Lung (tissue), 12 donors: ENCODE results near the gene DDX51. TPM values are rescaled to one million over a fixed set of nuclear protein-coding genes. Genes with fewer than 3 reads are reported as not detected.

Experiments
- ATAC-seq: fragments of 200-7000 bp; cut with Tn5 transposase; one replicate; pipeline ENCODE4 v1.9.1; 2020; ENCODE audit warnings: moderate number of reproducible peaks; ENCODE audit not compliant: insufficient read depth, low FRiP score
- DNase-seq, 3 donors: peaks; one replicate each; pipeline ENCODE4 v3.0.0-alpha.2; 2013 to 2017
- H3K27ac ChIP-seq, 2 donors: one replicate each; pipeline ENCODE4 v1.5.1; 2013; ENCODE audit warnings: mild to moderate bottlenecking in 2 of 2, moderate library complexity in 2 of 2, control low read depth in 1 of 2, inconsistent platforms in 1 of 2, low read depth in 1 of 2, low read length in 1 of 2
- H3K27me3 ChIP-seq, 3 donors: one replicate each; pipeline ENCODE4 v1.5.1; 2013; ENCODE audit warnings: low read length in 2 of 3; ENCODE audit not compliant: control insufficient read depth in 3 of 3, insufficient read depth in 3 of 3
- H3K36me3 ChIP-seq, 4 donors: one replicate each; pipeline ENCODE4 v1.5.1; 2013; ENCODE audit warnings: low read length in 4 of 4, mild to moderate bottlenecking in 1 of 4, moderate library complexity in 1 of 4; ENCODE audit not compliant: control insufficient read depth in 4 of 4, insufficient read depth in 4 of 4
- H3K4me1 ChIP-seq, 5 donors: one replicate each; pipeline ENCODE4 v1.5.1; 2013; ENCODE audit warnings: low read length in 5 of 5, mild to moderate bottlenecking in 2 of 5, moderate library complexity in 1 of 5; ENCODE audit not compliant: control insufficient read depth in 5 of 5, insufficient read depth in 5 of 5
- H3K4me3 ChIP-seq: one replicate; pipeline ENCODE4 v1.5.1; 2013; ENCODE audit warnings: mild to moderate bottlenecking, control low read depth, moderate library complexity
- H3K9ac ChIP-seq, 2 donors: one replicate each; pipeline ENCODE4 v1.5.1; 2013; ENCODE audit warnings: low read length in 2 of 2, control low read depth in 1 of 2; ENCODE audit not compliant: insufficient read depth in 1 of 2
- H3K9me3 ChIP-seq, 4 donors: one replicate each; pipeline ENCODE4 v1.5.1; 2013; ENCODE audit warnings: low read length in 3 of 4, mild to moderate bottlenecking in 1 of 4, moderate library complexity in 1 of 4; ENCODE audit not compliant: control insufficient read depth in 4 of 4, insufficient read depth in 3 of 4
- WGBS, 2 donors: extraction: QIAGEN DNeasy Blood & Tissue Kit; methylation state at CpG; one replicate each; pipeline ENCODE4 v1.1.7; 2013; 5-methylcytosine and 5-hydroxymethylcytosine counted together
- polyA plus RNA-seq, 2 donors: library from polyadenylated mRNA; stranded (reverse); fragments of 200-250 nt; gene quantifications; one replicate each; pipeline ENCODE4 v1.2.1, GENCODE V29; 2013
- total RNA-seq, 2 donors: library from RNA; depleted of rRNA in 1 of 2; stranded (reverse); fragments of >200 nt in 1 of 2; gene quantifications; one replicate each; pipeline ENCODE4 v1.2.1, GENCODE V29; 2014 to 2021
- TF ChIP-seq, protein P1 (sequence below): IDR thresholded peaks from 2 replicates; pipeline ENCODE4 v1.5.1; 2012; ENCODE audit warnings: mild to moderate bottlenecking; ENCODE audit errors: control extremely low read depth, extremely low read depth
- donor health status: control.
- donor health status: control.
- donor health status: Bipolar disorder and iron deficiency.
- donor health status: healthy.
- donor health status: DM: yes; HTN: yes; CAD: no.

Gene DDX51
- total and polyA plus RNA-seq, 4 donors = 15.0 to 25.9 (median 17.2) TPM

- Histone ChIP-seq H3K27ac (no peak overlapping the region), H3K9me3 (peaks cover 0 to 10% (median 4%) of the 10 kb centered on the region in 4 donors), H3K4me3 (no peak overlapping the region), H3K4me1 (peaks cover 0 to 17% (median 3%) of the 10 kb centered on the region in 5 donors), H3K27me3 (peaks cover 0 to 16% (median 12%) of the 10 kb centered on the region in 3 donors), H3K36me3 (peaks cover 0 to 28% (median 13%) of the 10 kb centered on the region in 4 donors), H3K9ac (no peak overlapping the region)
- ATAC-seq (no peak), DNase-seq (no peak)
- 81 to 87% methylated on average over 14 to 15 of the region's 15 CpGs for WGBS, 2 donors
- TF ChIP-seq, protein P1, sequence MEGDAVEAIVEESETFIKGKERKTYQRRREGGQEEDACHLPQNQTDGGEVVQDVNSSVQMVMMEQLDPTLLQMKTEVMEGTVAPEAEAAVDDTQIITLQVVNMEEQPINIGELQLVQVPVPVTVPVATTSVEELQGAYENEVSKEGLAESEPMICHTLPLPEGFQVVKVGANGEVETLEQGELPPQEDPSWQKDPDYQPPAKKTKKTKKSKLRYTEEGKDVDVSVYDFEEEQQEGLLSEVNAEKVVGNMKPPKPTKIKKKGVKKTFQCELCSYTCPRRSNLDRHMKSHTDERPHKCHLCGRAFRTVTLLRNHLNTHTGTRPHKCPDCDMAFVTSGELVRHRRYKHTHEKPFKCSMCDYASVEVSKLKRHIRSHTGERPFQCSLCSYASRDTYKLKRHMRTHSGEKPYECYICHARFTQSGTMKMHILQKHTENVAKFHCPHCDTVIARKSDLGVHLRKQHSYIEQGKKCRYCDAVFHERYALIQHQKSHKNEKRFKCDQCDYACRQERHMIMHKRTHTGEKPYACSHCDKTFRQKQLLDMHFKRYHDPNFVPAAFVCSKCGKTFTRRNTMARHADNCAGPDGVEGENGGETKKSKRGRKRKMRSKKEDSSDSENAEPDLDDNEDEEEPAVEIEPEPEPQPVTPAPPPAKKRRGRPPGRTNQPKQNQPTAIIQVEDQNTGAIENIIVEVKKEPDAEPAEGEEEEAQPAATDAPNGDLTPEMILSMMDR = no peak
Measured at GRCh38 chr12:132160601-132161035, 16.5 kb upstream of the DDX51 start.

GRCh38 chr12:132160016-132160415 is 15.9 kb upstream of the DDX51 start:
- Histone ChIP-seq H3K27ac (no peak overlapping the region), H3K9ac (no peak overlapping the region), H3K36me3 (peaks cover 0 to 29% (median 13%) of the 10 kb centered on the region in 4 donors), H3K9me3 (peaks cover 0 to 10% (median 4%) of the 10 kb centered on the region in 4 donors), H3K27me3 (peaks cover 0 to 16% (median 12%) of the 10 kb centered on the region in 3 donors), H3K4me3 (no peak overlapping the region), H3K4me1 (peaks cover 0 to 17% (median 3%) of the 10 kb centered on the region in 5 donors)
- DNase-seq (no peak), ATAC-seq (no peak)
- WGBS, 2 donors = 78 to 89% methylated on average over 16 of the region's 16 CpGs
- TF ChIP-seq, protein P1 = no peak

GRCh38 chr12:132159555-132160003 is 15.5 kb upstream of the DDX51 start:
- H3K9me3 ChIP-seq = peaks cover 0 to 10% (median 4%) of the 10 kb centered on the region in 4 donors
- DNase-seq (no peak), ATAC-seq (no peak)
- H3K9ac ChIP-seq = no peak overlapping the region
- peaks cover 0 to 29% (median 13%) of the 10 kb centered on the region in 4 donors for H3K36me3 ChIP-seq
- H3K4me3 ChIP-seq = no peak overlapping the region
- 82 to 92% methylated on average over 14 of the region's 14 CpGs for WGBS, 2 donors
- TF ChIP-seq, protein P1 = no peak
- H3K27me3 ChIP-seq = peaks cover 0 to 16% (median 12%) of the 10 kb centered on the region in 3 donors
- H3K4me1 ChIP-seq = peaks cover 0 to 17% (median 3%) of the 10 kb centered on the region in 5 donors
- no peak overlapping the region for H3K27ac ChIP-seq
